ENCODE data around the gene INAFM1. TPM values are rescaled to one million over a fixed set of nuclear protein-coding genes. Genes with fewer than 3 reads are reported as not detected.

The INAFM1 gene
- total and polyA plus RNA-seq, 2 donors (not counting 1 experiment from before 2014, with no cell fraction given) = 6.6 to 13.6 TPM

DNA sequence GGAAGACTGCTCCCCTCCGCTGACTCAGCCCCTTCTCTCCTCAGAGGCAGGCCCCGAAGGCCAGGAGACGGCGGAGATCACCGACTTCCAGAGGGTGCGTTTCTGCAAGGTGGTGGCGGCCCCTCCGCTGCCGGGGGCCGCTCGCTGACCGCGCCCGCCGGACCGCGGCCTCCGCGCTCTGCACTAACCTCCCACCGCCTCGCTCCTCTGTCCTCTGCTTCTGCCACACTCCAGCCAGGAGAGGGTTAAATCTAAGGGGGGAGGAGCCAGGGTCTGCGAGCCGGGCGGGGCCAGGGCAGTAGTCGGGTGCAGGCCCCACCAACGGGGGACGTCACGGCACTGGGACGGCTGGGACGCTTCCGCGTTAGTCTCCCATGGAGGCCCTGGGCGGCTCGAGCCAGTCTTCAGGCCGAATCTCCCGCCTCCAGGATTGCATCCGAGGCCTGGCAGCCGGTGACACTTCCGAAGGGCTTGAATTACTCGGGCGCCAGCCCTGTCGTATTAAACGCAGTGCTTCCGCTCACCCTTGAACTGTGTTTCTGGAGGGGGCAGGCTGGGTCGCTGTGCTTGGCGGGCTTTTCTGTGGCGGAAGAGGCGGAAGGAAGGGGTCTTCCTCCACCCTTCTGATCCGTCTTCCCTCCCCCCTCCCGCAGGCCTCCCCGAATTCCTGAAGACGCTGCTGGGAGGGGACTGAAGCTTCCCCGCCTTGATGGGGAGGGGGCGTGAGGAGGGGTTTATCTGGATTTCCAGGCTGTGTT, 1.2 kb upstream of the INAFM1 start:
- ATAC-seq (ENCODE audit: low read depth) = peak; percentile 56
- H3K4me1 Mint-ChIP-seq = peaks cover 22% of the 10 kb centered on the region
- H3K4me1 ChIP-seq (ENCODE audit: control insufficient read depth in 2 of 2, insufficient read depth in 2 of 2, low read length in 2 of 2) = peaks cover 12 to 22% of the 10 kb centered on the region in 2 donors
- H3K27me3 Mint-ChIP-seq = no peaks in the 10 kb centered on the region
- intact Hi-C loops (cut with micrococcal nuclease) = loop anchor here (1.0 to 10.0 kb wide), 8 partner anchors 16 to 1364 kb away; partner anchors contain the start of genes BICRA, DBP, DHX34 and NAPA
- H3K9me3 Mint-ChIP-seq (ENCODE audit: insufficient read depth) = no peaks in the 10 kb centered on the region
- no peaks in the 10 kb centered on the region for H3K27me3 ChIP-seq (replicated peaks in 1 of 4; ENCODE audit: control extremely low read depth in 1 of 4, control insufficient read depth in 3 of 4, insufficient read depth in 4 of 4, low read length in 3 of 4)
- H3K27ac Mint-ChIP-seq = peak overlapping the region; percentile 99
- H3K4me2 ChIP-seq (replicated peaks; ENCODE audit: low read depth, low read length, poor library complexity, severe bottlenecking) = peak overlapping the region; percentile 100
- under 1% methylated on average over 33 of the region's 54 CpGs for WGBS (ENCODE audit: insufficient coverage)
- H3K4me3 Mint-ChIP-seq = peak overlapping the region; percentile 97
- ChIA-PET POLR2A (interaction anchor here (0.6 to 4.1 kb wide), 14 partner anchors 11 to 982 kb away, joined by 3 to 74 read pairs (median 6); partner anchors contain the start of genes CARD8, CCDC9 and SLC1A5), CTCF (interaction anchor here (1.0 to 3.3 kb wide), 6 partner anchors 13 to 118 kb away, joined by 3 to 22 read pairs (median 8); partner anchors contain the start of gene CCDC9)
- no peaks in the 10 kb centered on the region for H3K79me2 ChIP-seq (ENCODE audit: control insufficient read depth, insufficient read depth, low read length)
- peak; percentile 91 for DNase-seq
- peaks cover 17% of the 10 kb centered on the region for H4K20me1 ChIP-seq (ENCODE audit: control insufficient read depth, insufficient read depth, low read length, poor library complexity, severe bottlenecking)
- no peaks in the 10 kb centered on the region for H3K9me3 ChIP-seq (ENCODE audit: control extremely low read depth in 1 of 3, control insufficient read depth in 2 of 3, insufficient read depth in 1 of 3, low read length in 2 of 3)
- peak overlapping the region; percentile 64 for H2AFZ ChIP-seq (ENCODE audit: insufficient read depth, low read depth, low read length, poor library complexity, severe bottlenecking)
- peak overlapping the region; percentile 100 for H3K9ac ChIP-seq (ENCODE audit: low read length)
- H3K27ac ChIP-seq (ENCODE audit: low read length in 2 of 2) = peak overlapping the region; percentile 94 to 98
- peaks cover 0 to 13% of the 10 kb centered on the region in 2 experiments for H3K36me3 ChIP-seq (replicated peaks in 1 of 2; ENCODE audit: control extremely low read depth in 1 of 2, control insufficient read depth in 1 of 2, extremely low read depth in 1 of 2, insufficient read depth in 2 of 2, low read length in 1 of 2)
- TF ChIP-seq, protein P1, sequence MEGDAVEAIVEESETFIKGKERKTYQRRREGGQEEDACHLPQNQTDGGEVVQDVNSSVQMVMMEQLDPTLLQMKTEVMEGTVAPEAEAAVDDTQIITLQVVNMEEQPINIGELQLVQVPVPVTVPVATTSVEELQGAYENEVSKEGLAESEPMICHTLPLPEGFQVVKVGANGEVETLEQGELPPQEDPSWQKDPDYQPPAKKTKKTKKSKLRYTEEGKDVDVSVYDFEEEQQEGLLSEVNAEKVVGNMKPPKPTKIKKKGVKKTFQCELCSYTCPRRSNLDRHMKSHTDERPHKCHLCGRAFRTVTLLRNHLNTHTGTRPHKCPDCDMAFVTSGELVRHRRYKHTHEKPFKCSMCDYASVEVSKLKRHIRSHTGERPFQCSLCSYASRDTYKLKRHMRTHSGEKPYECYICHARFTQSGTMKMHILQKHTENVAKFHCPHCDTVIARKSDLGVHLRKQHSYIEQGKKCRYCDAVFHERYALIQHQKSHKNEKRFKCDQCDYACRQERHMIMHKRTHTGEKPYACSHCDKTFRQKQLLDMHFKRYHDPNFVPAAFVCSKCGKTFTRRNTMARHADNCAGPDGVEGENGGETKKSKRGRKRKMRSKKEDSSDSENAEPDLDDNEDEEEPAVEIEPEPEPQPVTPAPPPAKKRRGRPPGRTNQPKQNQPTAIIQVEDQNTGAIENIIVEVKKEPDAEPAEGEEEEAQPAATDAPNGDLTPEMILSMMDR (IDR thresholded peaks at IDR 0.05) = no peak
- no peak for TF ChIP-seq EZH2 (IDR thresholded peaks at IDR 0.05; ENCODE audit: borderline replicate concordance, insufficient read depth, low read depth, low read length, poor library complexity, severe bottlenecking)
- H3K4me3 ChIP-seq (ENCODE audit: control extremely low read depth in 1 of 5, extremely low read depth in 1 of 5, insufficient read depth in 1 of 5, low read depth in 2 of 5, low read length in 4 of 5) = peak overlapping the region; percentile 54 to 99 (median 96)

Measured in B cell (primary cell).